HG02798 (cell line): ENCODE results near the gene MAFF.
A peak's percentile ranks its signal among the peaks of the same experiment; 100 is the strongest.
"Not testable (repeated sequence)": the region's sequence is repeated elsewhere in the genome, so short reads cannot be mapped to it uniquely, and the experiment has no call there.

ENCODE experiments used
- ATAC-seq: cut with Tn5 transposase; IDR thresholded peaks from one replicate; pipeline ENCODE4 v1.9.1; 2021; ENCODE audit warnings: mild to moderate bottlenecking; ENCODE audit not compliant: unreplicated experiment, poor library complexity

MAFF gene

DNA sequence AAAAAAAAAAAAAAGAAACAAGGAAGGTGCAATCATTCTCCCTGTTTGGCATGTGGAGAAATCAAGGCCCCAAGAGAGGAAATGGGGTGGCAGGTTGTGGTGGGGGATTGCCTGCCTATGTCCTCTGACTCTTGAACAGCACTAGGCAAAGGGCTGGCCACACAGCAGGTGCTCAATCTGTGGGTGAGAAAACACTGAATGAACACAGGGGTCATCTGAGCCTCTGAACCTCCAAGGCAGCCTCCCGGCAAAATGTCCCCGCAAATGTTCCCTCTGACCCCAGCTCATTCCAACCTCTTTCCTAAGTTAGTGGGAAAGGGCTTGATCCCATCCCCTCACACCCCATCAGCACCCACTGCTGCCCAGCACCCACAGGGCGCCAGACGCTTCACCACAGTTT is 24.8 kb upstream of the MAFF start:
- no peak for ATAC-seq

- not testable (repeated sequence) for ATAC-seq
Measured at GRCh38 chr22:38177571-38177925, 24.2 kb upstream of the MAFF start.

DNA sequence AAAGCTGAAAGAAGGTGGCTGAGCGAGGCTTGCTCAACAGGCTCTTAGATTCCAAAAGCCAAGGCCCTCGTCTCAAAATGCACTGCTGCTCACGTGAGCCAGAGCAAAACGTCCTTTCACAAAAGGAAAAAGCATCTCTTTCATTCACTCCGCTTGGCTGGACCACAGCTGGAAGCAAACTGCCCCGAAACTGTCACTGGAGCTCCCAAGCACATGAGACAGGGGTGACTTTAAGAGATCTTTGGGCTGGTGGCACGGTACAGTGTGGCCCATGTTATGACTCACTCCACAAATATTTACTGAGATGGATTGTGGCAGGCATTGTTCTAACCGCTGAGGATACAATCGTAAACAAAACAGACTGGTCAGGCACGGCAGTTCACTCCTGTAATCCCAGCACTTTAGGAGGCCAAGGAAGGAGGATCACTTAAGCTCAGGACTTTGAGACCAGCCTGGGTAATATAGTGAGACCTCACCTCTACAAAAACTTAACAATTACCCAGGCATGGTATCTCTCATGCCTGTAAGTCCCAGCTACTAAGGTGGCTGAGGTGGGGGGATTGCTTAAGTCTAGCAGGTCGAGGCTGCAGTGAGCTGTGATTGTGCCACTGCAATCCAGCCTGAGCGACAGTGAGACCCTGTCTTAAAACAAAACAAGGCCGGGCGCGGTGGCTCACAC is 23.7 kb upstream of the MAFF start:
- no peak for ATAC-seq

DNA sequence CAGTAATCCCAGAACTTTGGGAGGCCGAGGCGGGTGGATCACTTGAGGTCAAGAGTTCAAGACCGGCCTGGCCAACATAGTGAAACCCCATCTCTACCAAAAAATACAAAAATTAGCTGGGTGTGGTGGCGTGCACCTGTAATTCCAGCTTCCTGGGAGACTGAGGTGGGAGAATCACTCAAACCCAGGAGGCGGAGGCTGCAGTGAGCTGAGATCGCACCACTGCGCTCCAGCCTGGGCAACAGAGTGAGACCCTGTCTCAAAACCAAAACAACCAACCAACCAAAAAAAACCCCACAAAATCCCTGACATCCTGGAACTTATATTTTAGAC is 23.2 kb upstream of the MAFF start:
- ATAC-seq = not testable (repeated sequence)

GRCh38 chr22:38180841-38181452 is 20.8 kb upstream of the MAFF start:
- ATAC-seq = no peak

GRCh38 chr22:38181453-38182200 is 20.2 kb upstream of the MAFF start, which contains the start of gene PLA2G6:
Gene PLA2G6 (minus strand): TSS chr22:38181830. CDS start chr22:38169426, 12,404 bp downstream.
- ATAC-seq = peak; percentile 92

- no peak for ATAC-seq
Measured at GRCh38 chr22:38184788-38185187, 17.0 kb upstream of the MAFF start.

- no peak for ATAC-seq
Measured at GRCh38 chr22:38186429-38186828, 15.4 kb upstream of the MAFF start.

DNA sequence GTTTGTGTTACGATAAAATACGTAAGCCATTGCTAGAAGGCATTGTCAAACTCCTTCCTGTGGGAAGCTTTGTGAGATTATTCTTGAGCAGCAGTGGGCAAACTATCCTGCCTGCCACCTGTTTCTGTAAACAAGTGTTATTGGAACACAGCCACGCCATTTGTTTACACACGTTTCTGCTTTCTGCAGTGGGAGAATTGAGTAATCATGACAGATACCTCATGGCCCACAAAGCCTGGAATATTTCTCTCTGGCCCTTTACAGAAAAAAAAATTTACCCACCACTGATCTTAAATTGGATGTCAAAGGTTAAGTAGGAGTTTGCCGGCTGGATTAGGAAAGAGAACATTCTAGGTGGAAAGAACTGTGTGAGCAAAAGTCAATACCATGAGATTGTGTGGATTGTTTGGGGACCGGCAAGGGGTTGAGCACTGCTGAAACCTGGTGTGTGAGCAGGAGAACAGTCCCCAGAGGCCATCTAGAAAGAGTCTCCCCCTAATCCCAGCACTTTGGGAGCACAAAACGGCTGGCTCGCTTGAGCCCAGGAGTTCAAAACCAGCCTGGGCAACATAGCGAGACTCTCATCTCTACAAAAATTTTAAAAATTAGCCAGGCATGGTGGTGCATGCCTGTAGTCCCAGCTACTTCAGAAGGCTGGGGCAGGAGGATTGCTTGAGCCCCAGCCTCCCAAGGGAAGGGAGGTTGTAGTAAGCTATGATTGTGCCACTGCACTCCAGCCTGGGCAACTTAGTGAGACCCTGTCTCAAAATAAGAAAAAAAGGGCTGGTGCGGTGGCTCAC is 14.2 kb upstream of the MAFF start:
- ATAC-seq = no peak

- ATAC-seq = no peak
Measured at GRCh38 chr22:38189104-38189503, 12.7 kb upstream of the MAFF start.

DNA sequence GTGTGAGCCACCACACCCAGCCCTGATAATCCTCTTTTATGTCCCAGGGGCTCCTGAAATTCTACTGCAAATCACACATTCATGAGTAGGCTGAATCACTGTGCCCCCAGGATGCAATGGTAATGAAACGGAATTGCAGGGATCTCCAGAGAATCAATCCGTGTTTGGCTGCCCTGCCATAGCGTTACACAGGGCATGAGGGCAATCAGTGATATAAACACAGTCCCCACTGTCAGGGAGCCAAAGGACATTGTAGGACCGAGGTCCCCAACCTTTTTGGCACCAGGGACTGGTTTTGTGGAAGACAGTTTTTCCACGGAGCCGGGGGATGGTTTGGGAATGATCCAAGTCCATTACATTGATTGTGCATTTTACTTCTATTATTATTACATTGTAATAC is 11.2 kb upstream of the MAFF start:
- no peak for ATAC-seq

DNA sequence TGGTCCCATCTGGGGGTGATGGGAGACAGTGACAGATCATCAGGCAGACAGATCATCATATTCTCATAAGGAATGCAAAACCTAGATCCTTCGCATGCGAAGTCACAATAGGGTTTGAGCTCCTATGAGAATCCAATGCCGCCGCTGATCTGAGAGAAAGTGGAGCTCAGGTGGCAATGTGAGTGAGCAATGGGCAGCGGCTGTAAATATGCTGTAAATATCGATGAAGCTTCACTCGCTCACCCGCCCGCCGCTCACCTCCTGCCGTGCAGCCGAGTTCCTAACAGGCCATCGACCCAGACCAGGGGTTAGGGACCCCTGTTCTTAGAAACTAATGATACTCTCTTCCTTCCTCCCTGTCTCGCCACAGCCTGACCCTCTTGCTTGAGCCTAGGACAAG is 10.7 kb upstream of the MAFF start:
- no peak for ATAC-seq

GRCh38 chr22:38191731-38192474 is 9.9 kb upstream of the MAFF start:
- no peak for ATAC-seq

DNA sequence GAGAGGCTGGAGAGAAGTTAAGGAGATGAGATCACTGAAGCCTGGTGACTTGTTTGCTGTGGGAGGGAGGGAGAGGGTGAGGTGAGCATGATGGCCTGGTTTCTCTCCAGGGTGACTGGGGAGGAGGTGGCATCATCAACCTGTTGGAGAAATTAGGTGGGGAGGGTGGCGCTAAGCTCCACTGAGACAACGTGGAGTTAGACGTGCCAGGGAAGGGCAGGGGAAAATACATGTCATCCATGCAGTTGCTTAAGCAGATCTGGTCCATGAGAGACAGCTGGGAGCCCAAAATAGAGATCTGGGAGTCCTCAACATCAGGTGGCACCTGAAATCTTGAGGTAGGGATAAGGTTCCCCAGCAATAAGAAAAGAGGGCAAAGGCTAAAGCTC is 9.3 kb upstream of the MAFF start:
- ATAC-seq = no peak

GRCh38 chr22:38193580-38193979 is 8.2 kb upstream of the MAFF start:
- no peak for ATAC-seq

DNA sequence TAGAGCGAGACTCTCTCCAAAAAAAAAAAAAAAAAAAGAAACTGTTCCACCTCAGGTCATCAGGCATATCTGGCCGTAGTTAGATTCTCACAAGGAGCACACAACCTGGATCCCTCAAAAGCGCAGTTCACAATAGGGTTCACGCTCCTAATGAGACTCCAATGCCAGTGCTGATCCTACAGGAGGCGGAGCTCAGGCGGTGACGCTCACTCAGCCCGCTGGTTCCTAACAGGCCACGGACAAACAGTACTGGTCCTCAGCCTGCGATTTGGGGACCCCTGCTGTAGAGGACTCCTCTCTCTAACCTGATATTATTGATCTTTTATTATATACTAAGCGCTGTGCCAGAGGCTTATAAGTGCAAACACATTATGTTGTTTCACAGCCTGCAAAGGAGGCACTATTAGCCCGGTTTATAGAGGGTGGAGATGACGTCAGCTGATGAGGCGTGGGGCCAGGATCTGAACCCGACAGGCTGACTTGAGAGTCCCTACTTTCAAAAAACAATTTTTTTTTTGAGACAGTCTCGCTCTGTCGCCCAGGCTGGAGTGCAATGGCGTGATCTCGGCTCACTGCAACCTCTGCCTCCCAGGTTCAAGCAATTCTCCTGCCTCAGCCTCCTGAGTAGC is 4.9 kb upstream of the MAFF start:
- ATAC-seq = no peak

GRCh38 chr22:38199826-38200559 is 1.8 kb upstream of the MAFF start:
- no peak for ATAC-seq

GRCh38 chr22:38201371-38201710 is 453 bp upstream of the MAFF start:
- no peak for ATAC-seq

- peak; percentile 22 for ATAC-seq
Measured at GRCh38 chr22:38202437-38203089, 769 bp downstream of the MAFF start.
